SH-SY5Y (cell line): ENCODE results near the gene RPS6KL1.

ENCODE experiments used
- GATA2 ChIP-seq: IDR thresholded peaks from 2 replicates; pipeline ENCODE4 v1.6.1; 2011; ENCODE audit warnings: mild to moderate bottlenecking, low read depth, low read length
- GATA3 ChIP-seq: IDR thresholded peaks from 2 replicates; pipeline ENCODE4 v1.6.1; 2011; ENCODE audit warnings: low read depth, mild to moderate bottlenecking, low read length, moderate library complexity

DNA sequence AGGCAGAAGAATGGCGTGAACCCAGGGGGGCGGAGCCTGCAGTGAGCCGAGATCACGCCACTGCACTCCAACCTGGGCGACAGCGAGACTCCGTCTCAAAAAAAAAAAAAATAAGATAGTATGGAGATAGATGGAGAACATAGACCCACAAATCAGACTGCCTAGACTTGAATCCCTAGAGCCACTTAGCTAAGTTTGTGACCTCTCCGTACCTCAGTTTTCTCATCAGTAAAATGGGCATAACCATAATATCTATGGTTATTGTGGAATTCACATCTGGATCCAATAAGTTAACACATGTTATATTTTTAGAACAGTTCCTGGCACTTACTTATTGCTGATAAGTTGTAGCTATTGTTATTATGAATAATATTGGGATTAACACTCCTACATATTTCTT, 54.3 kb downstream of the RPS6KL1 start:
- no peak for TF ChIP-seq GATA2
- no peak for TF ChIP-seq GATA3
